HL-60 (cell line): Measurements from ENCODE around the gene MSL1.
A peak's percentile ranks its signal among the peaks of the same experiment; 100 is the strongest.

Experiments
- DNase-seq, 2 experiments: peaks; one replicate each; pipeline ENCODE4 v3.0.0-alpha.2; 2010 to 2020; ENCODE audit warnings: low read depth in 1 of 2, low spot score in 1 of 2
- H3K27ac ChIP-seq: fragments of 250-450 bp; sonication (Bioruptor Pico); replicated peaks from 2 replicates; pipeline ENCODE4 v1.5.1; 2020; ENCODE audit warnings: mild to moderate bottlenecking, moderate library complexity
- H3K27me3 ChIP-seq: fragments of 250-450 bp; sonication (Bioruptor Pico); 2 replicates; pipeline ENCODE4 v1.5.1; 2021; ENCODE audit warnings: mild to moderate bottlenecking, moderate library complexity; ENCODE audit not compliant: insufficient read depth, poor library complexity, severe bottlenecking
- H3K4me3 ChIP-seq: replicated peaks from 2 replicates; pipeline ENCODE4 v1.5.1; 2011; ENCODE audit warnings: mild to moderate bottlenecking, control low read depth, low read length; ENCODE audit not compliant: insufficient read depth
- GABPA ChIP-seq: IDR thresholded peaks from 2 replicates; pipeline ENCODE4 v1.6.1; 2012; ENCODE audit warnings: low read depth
- POLR2AphosphoS5 ChIP-seq: IDR thresholded peaks from 2 replicates; pipeline ENCODE4 v1.6.1; 2012; ENCODE audit warnings: low read depth
- REST ChIP-seq: IDR thresholded peaks from 2 replicates; pipeline ENCODE4 v1.6.1; 2012; ENCODE audit warnings: low read depth; ENCODE audit not compliant: insufficient replicate concordance
- SPI1 ChIP-seq: IDR thresholded peaks from 2 replicates; pipeline ENCODE4 v1.6.1; 2012; ENCODE audit warnings: low read depth, mild to moderate bottlenecking, borderline replicate concordance
- TF ChIP-seq, protein P1 (sequence below): IDR thresholded peaks from one replicate; pipeline ENCODE4 v1.5.1; 2011; ENCODE audit warnings: low read length, control low read depth, inconsistent platforms; ENCODE audit not compliant: insufficient read depth

MSL1 gene

GRCh38 chr17:40111221-40112128, 10.3 kb upstream of the MSL1 start:
- no peak overlapping the region for H3K4me3 ChIP-seq
- H3K27me3 ChIP-seq: no peaks in the 10 kb centered on the region
- TF ChIP-seq POLR2AphosphoS5 (0 out of 2 replicates have a peak, but pooled peaks have one; percentile 40), REST (no peak), GABPA (no peak), SPI1 (no peak)
- TF ChIP-seq, protein P1, sequence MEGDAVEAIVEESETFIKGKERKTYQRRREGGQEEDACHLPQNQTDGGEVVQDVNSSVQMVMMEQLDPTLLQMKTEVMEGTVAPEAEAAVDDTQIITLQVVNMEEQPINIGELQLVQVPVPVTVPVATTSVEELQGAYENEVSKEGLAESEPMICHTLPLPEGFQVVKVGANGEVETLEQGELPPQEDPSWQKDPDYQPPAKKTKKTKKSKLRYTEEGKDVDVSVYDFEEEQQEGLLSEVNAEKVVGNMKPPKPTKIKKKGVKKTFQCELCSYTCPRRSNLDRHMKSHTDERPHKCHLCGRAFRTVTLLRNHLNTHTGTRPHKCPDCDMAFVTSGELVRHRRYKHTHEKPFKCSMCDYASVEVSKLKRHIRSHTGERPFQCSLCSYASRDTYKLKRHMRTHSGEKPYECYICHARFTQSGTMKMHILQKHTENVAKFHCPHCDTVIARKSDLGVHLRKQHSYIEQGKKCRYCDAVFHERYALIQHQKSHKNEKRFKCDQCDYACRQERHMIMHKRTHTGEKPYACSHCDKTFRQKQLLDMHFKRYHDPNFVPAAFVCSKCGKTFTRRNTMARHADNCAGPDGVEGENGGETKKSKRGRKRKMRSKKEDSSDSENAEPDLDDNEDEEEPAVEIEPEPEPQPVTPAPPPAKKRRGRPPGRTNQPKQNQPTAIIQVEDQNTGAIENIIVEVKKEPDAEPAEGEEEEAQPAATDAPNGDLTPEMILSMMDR: peak; percentile 86
- peak overlapping the region; percentile 38 for H3K27ac ChIP-seq
- DNase-seq: peak in 1 of 2 experiments; percentile 89

GRCh38 chr17:40112191-40112711, 9.5 kb upstream of the MSL1 start:
- DNase-seq: no peak
- Histone ChIP-seq H3K27me3 (no peaks in the 10 kb centered on the region), H3K27ac (peak overlapping the region; percentile 38), H3K4me3 (no peak overlapping the region)
- TF ChIP-seq POLR2AphosphoS5 (no peak), REST (no peak), SPI1 (no peak), GABPA (no peak)
- TF ChIP-seq, protein P1: no peak

DNA sequence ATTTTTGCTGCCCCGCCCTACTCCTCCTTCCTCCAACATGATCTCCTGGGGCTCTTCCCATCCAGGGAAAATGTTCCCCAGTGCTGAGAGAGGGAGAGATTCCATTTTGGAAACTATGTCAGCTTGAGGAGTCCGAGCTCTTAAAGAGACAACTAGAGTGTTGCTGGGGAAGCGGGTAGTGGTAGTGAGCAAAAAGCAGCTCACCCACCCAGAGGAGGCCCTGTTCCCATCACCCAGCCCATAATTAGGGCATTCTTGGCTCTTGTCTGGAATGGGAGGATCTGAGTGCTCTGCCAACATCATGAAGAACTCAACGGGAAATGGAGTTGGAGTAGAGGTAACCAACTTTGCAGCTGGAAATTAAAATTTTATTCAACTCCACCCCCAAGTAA, 9.1 kb upstream of the MSL1 start:
- H3K4me3 ChIP-seq: no peak overlapping the region
- DNase-seq: no peak
- H3K27ac ChIP-seq: no peak overlapping the region; the same call in 1 of the 2 replicates
- H3K27me3 ChIP-seq: no peaks in the 10 kb centered on the region
- TF ChIP-seq SPI1 (no peak), REST (no peak), GABPA (no peak), POLR2AphosphoS5 (no peak)
- TF ChIP-seq, protein P1: no peak
